HG02840 (cell line): Measurements from ENCODE around the gene WDR35.
"Not testable (repeated sequence)": the region's sequence is repeated elsewhere in the genome, so short reads cannot be mapped to it uniquely, and the experiment has no call there.

ENCODE experiments used
- ATAC-seq: cut with Tn5 transposase; IDR thresholded peaks from one replicate; pipeline ENCODE4 v1.9.1; 2021; ENCODE audit warnings: mild to moderate bottlenecking, moderate library complexity, moderate number of reproducible peaks; ENCODE audit not compliant: unreplicated experiment, low FRiP score

The WDR35 gene

GRCh38 chr2:19943189-19943588 is 46.7 kb downstream of the WDR35 start:
- no peak for ATAC-seq

GRCh38 chr2:19942199-19942598 is 47.7 kb downstream of the WDR35 start:
- no peak for ATAC-seq

- ATAC-seq = no peak
These were observed 52.9 kb downstream of the WDR35 start for GRCh38 chr2:19937004-19937403.

- ATAC-seq = no peak
These were observed 53.7 kb downstream of the WDR35 start for GRCh38 chr2:19936203-19936602.

- no peak for ATAC-seq
These were observed 56.4 kb downstream of the WDR35 start for GRCh38 chr2:19933351-19933981.

- no peak for ATAC-seq
These were observed 57.0 kb downstream of the WDR35 start for GRCh38 chr2:19932928-19933327.

GRCh38 chr2:19929226-19929625 is 60.7 kb downstream of the WDR35 start:
- ATAC-seq = no peak

GRCh38 chr2:19927816-19928215 is 62.1 kb downstream of the WDR35 start:
- ATAC-seq = not testable (repeated sequence)

GRCh38 chr2:19924526-19924925 is 65.4 kb downstream of the WDR35 start:
- ATAC-seq = not testable (repeated sequence)

- ATAC-seq = not testable (repeated sequence)
These were observed 67.7 kb downstream of the WDR35 start for GRCh38 chr2:19922188-19922587.

- ATAC-seq = no peak
These were observed 73.4 kb downstream of the WDR35 start for GRCh38 chr2:19916385-19916950.

- ATAC-seq = no peak
These were observed 75.5 kb downstream of the WDR35 start for GRCh38 chr2:19914266-19914975.

- ATAC-seq = no peak
These were observed 77.9 kb downstream of the WDR35 start for GRCh38 chr2:19911808-19912509.

GRCh38 chr2:19902216-19902740 is 87.6 kb downstream of the WDR35 start:
- no peak for ATAC-seq

- ATAC-seq = peak; percentile 87
These were observed 88.3 kb downstream of the WDR35 start, which contains the start of gene TTC32 for GRCh38 chr2:19901442-19902215. Gene TTC32 (minus strand): TSS chr2:19901983. CDS start chr2:19901854, 129 bp downstream.

GRCh38 chr2:19900931-19901441 is 88.9 kb downstream of the WDR35 start:
- ATAC-seq = peak; percentile 15

GRCh38 chr2:19899985-19900930 is 89.6 kb downstream of the WDR35 start:
- no peak for ATAC-seq

GRCh38 chr2:19898592-19899329 is 91.1 kb downstream of the WDR35 start:
- ATAC-seq = no peak
